Caco-2 (cell line): ENCODE measurements around the gene B3GALT4. TPM values are rescaled to one million over a fixed set of nuclear protein-coding genes. Genes with fewer than 3 reads are reported as not detected.
A peak's percentile ranks its signal among the peaks of the same experiment; 100 is the strongest.
"Not testable (repeated sequence)": the region's sequence is repeated elsewhere in the genome, so short reads cannot be mapped to it uniquely, and the experiment has no call there.

Experiments
- BruUV-seq: library from RNA; stranded (reverse); fragments of 400-500 nt; replicated peaks from 2 replicates; lab custom pipeline; 2021; lab: Mats Ljungman, UMichigan
- CTCF ChIA-PET: fragments of 300-600 bp; sonication (Branson Sonifier 250); formaldehyde crosslinking; loops from one replicate; lab custom pipeline; 2022; ENCODE audit warnings: antibody characterized with exemption; lab: Charles Lee
- POLR2A ChIA-PET: fragments of 300-600 bp; sonication (Branson Sonifier 250); formaldehyde crosslinking; loops from one replicate; lab custom pipeline; 2022; ENCODE audit warnings: antibody characterized with exemption; lab: Charles Lee
- DNase-seq, 2 experiments: peaks; one replicate each; pipeline versions ENCODE4 v3.0.0 to v3.0.0-alpha.2; 2020 to 2022
- H3K27me3 ChIP-seq: replicated peaks from 2 replicates; pipeline ENCODE4 v1.6.0; 2011; ENCODE audit warnings: low read length; ENCODE audit not compliant: control insufficient read depth, insufficient read depth
- H3K36me3 ChIP-seq: 2 replicates; pipeline ENCODE4 v1.5.1; 2011; ENCODE audit warnings: low read length; ENCODE audit not compliant: control insufficient read depth, insufficient read depth
- H3K4me1 ChIP-seq: fragments of 250-450 bp; sonication (Bioruptor Pico); 2 replicates; pipeline ENCODE4 v1.5.1; 2020; ENCODE audit warnings: mild to moderate bottlenecking
- H3K4me3 ChIP-seq: 2 replicates; pipeline ENCODE4 v1.5.1; 2011; ENCODE audit warnings: low read depth, mild to moderate bottlenecking, control low read depth, low read length
- H3K9me3 ChIP-seq: fragments of 250-450 bp; sonication (Bioruptor Pico); 2 replicates; pipeline ENCODE4 v1.5.1; 2020; ENCODE audit warnings: mild to moderate bottlenecking, moderate library complexity
- H3K27ac Mint-ChIP-seq: one replicate; pipeline ENCODE4 v1.8.0; 2022; ENCODE audit warnings: mixed read lengths; ENCODE audit not compliant: unreplicated experiment
- H3K27me3 Mint-ChIP-seq: one replicate; pipeline ENCODE4 v1.8.0; 2022; ENCODE audit warnings: mixed read lengths; ENCODE audit not compliant: insufficient read depth, unreplicated experiment
- H3K36me3 Mint-ChIP-seq: one replicate; pipeline ENCODE4 v1.8.0; 2022; ENCODE audit warnings: mild to moderate bottlenecking, mixed read lengths; ENCODE audit not compliant: insufficient read depth, unreplicated experiment
- H3K4me1 Mint-ChIP-seq: one replicate; pipeline ENCODE4 v1.8.0; 2022; ENCODE audit warnings: low read depth, mixed read lengths; ENCODE audit not compliant: unreplicated experiment
- H3K4me3 Mint-ChIP-seq: one replicate; pipeline ENCODE4 v1.8.0; 2022; ENCODE audit warnings: mild to moderate bottlenecking, moderate library complexity, mixed read lengths; ENCODE audit not compliant: unreplicated experiment
- H3K9me3 Mint-ChIP-seq: one replicate; pipeline ENCODE4 v1.8.0; 2022; ENCODE audit warnings: mixed read lengths; ENCODE audit not compliant: unreplicated experiment
- intact Hi-C: fragments of 100-400 bp; cut with micrococcal nuclease; formaldehyde crosslinking; loops from one replicate; pipeline ENCODE4 v1.10.0; 2022; ENCODE audit not compliant: unreplicated experiment
- total RNA-seq: library from RNA; stranded (reverse); gene quantifications from 2 replicates; pipeline ENCODE4 v1.2.3, GENCODE V29; 2022
- TF ChIP-seq, protein P1 (sequence below), 2 experiments: fragments of 200-600 bp in 1 of 2; IDR thresholded peaks; 1 replicate in 1 of 2; 2 replicates in 1 of 2; pipeline versions ENCODE4 v1.5.1 to v1.8.0; 2011 to 2022; ENCODE audit warnings: antibody characterized with exemption in 1 of 2, control low read depth in 1 of 2, inconsistent platforms in 1 of 2, low read depth in 1 of 2, low read length in 1 of 2, mild to moderate bottlenecking in 1 of 2, moderate library complexity in 1 of 2; ENCODE audit not compliant: insufficient read depth in 1 of 2, severe bottlenecking in 1 of 2, unreplicated experiment in 1 of 2

The B3GALT4 gene
- total RNA-seq, 1 experiment from 2014 or later, result 0.34 TPM

DNA sequence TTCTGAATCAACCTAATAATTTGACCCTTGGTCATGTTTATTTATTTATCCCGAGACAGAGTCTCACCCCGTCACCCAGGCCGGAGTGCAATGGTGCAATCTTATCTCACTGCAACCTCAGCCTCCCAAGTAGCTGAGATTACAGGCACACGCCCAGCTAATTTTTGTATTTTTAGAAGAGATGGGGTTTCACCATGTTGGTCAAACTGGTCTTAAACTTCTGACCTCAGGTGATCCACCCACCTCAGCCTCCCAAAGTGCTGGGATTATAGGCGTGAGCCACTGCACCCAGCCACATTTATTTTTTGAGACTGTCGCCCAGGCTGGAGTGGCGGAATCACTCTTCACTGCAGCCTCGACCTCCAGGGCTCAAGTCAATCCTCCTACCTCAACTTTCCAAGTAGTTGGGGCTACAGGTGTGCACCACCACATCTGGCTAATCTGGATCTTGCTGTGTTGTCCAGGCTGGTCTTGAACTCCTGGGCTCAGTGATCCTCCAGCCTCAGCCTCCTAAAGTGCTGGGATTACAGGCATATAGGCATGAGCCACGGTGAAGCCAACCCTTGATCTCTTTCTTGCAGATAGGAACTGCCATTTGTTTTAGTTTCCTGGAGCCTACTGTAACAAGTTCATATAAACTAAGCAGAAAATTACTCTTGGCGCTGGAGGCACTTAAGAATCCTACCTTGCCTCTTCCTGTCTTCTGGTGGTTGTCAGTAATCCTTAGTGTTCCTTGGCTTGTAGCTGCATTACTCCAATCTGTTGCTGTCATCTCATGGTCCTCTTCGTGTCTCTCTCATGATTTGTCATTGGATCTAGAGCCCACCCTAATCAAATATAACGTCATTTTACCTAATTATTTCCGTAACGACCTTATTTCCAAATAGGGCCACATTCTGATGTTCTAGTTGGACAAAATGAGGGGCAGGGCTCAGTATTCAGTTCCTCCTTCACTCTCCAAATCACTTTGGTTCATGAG is 2.7 kb upstream of the B3GALT4 start:
- Mint-ChIP-seq H3K4me3 (peak overlapping the region; percentile 95), H3K27me3 (no peaks in the 10 kb centered on the region), H3K27ac (peak overlapping the region; percentile 80), H3K36me3 (peaks cover 80% of the 10 kb centered on the region), H3K9me3 (no peaks in the 10 kb centered on the region), H3K4me1 (peaks cover 24% of the 10 kb centered on the region)
- ChIA-PET POLR2A (interaction anchor here (0.6 kb wide), 1 partner anchor 43 kb away, joined by 7 read pairs; no protein-coding TSS in a partner anchor), CTCF (no interaction called here)
- TF ChIP-seq, protein P1, sequence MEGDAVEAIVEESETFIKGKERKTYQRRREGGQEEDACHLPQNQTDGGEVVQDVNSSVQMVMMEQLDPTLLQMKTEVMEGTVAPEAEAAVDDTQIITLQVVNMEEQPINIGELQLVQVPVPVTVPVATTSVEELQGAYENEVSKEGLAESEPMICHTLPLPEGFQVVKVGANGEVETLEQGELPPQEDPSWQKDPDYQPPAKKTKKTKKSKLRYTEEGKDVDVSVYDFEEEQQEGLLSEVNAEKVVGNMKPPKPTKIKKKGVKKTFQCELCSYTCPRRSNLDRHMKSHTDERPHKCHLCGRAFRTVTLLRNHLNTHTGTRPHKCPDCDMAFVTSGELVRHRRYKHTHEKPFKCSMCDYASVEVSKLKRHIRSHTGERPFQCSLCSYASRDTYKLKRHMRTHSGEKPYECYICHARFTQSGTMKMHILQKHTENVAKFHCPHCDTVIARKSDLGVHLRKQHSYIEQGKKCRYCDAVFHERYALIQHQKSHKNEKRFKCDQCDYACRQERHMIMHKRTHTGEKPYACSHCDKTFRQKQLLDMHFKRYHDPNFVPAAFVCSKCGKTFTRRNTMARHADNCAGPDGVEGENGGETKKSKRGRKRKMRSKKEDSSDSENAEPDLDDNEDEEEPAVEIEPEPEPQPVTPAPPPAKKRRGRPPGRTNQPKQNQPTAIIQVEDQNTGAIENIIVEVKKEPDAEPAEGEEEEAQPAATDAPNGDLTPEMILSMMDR (IDR thresholded peaks at IDR 0.05; ENCODE audit: insufficient read depth in 1 of 2, low read depth in 1 of 2, low read length in 1 of 2, severe bottlenecking in 1 of 2, unreplicated experiment in 1 of 2), result no peak
- intact Hi-C loops, result no loop called here
- H3K9me3 ChIP-seq, result no peaks in the 10 kb centered on the region
- no TSS peak for BruUV-seq
- peaks cover 18% of the 10 kb centered on the region for H3K4me1 ChIP-seq
- H3K36me3 ChIP-seq, result peaks cover 9% of the 10 kb centered on the region
- H3K27me3 ChIP-seq, result no peaks in the 10 kb centered on the region
- 0 out of 2 replicates have a peak overlapping the region, but pooled peaks have one; percentile 6 for H3K4me3 ChIP-seq
- no peak for DNase-seq

DNA sequence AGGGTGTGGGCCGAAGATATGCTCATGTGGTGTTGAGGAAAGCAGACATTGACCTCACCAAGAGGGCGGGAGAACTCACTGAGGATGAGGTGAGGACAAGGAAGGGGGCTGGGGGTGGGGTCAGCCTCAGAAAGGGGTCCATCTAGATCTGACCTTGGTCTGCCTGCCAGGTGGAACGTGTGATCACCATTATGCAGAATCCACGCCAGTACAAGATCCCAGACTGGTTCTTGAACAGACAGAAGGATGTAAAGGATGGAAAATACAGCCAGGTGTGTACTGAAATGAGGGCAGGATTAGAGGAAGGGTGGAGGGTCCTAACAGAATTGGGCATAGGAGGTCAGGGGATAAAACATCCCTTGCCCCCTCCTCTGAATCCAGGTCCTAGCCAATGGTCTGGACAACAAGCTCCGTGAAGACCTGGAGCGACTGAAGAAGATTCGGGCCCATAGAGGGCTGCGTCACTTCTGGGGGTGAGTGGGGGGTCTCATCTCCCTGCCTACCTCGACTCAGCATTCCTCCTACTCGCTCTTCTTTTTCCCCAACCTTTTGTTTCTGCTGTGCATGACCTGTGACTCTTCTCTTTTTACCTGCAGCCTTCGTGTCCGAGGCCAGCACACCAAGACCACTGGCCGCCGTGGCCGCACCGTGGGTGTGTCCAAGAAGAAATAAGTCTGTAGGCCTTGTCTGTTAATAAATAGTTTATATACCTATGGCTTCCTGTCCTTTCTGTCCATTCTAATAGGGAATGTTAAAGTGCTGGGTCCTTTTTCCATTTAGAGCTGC is 935 bp upstream of the B3GALT4 start:
- BruUV-seq, intact Hi-C loops, H3K9me3 ChIP-seq, H3K27me3 ChIP-seq, H3K4me3 ChIP-seq, H3K9me3 Mint-ChIP-seq, H3K36me3 ChIP-seq, DNase-seq, H3K27me3 Mint-ChIP-seq: not testable (repeated sequence)
- Mint-ChIP-seq H3K4me3 (peak overlapping the region; percentile 56), H3K27ac (peak overlapping the region; percentile 18), H3K36me3 (peaks cover 95% of the 10 kb centered on the region), H3K4me1 (peaks cover 18% of the 10 kb centered on the region)
- H3K4me1 ChIP-seq, result peaks cover 18% of the 10 kb centered on the region
- ChIA-PET CTCF (interaction anchor here (0.6 kb wide), 1 partner anchor 236 kb away, joined by 6 read pairs; no protein-coding TSS in a partner anchor), POLR2A (interaction anchor here (3.0 kb wide), 1 partner anchor 13 kb away, joined by 10 read pairs; the partner anchor contains the start of genes PFDN6 and WDR46)

DNA sequence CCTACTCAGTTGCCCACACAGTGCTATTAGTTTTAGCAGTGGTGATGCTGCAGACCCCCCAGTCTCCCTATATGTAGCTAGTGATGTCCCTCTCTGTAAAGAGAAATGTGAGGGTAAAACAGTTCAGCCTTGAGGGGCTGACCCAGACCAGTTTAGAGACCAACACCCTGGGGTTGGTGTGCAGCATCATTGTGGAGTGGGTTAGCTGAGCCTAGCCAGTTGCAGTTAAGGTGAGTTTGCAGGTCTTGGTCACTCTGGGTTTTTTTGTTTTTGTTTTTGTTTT is 401 bp upstream of the B3GALT4 start:
- intact Hi-C loops, result no loop called here
- H3K36me3 Mint-ChIP-seq, result peaks cover 91% of the 10 kb centered on the region
- peaks cover 9% of the 10 kb centered on the region for H3K36me3 ChIP-seq
- H3K4me3 ChIP-seq, result no peak overlapping the region
- CTCF ChIA-PET, result interaction anchor here (0.6 to 1.9 kb wide), 2 partner anchors 12 to 236 kb away, joined by 6 to 8 read pairs; partner anchors contain the start of genes PFDN6 and WDR46
- TF ChIP-seq, protein P1 (IDR thresholded peaks at IDR 0.05; ENCODE audit: insufficient read depth in 1 of 2, low read depth in 1 of 2, low read length in 1 of 2, severe bottlenecking in 1 of 2, unreplicated experiment in 1 of 2), result no peak
- H3K4me1 Mint-ChIP-seq, result peaks cover 18% of the 10 kb centered on the region
- no peaks in the 10 kb centered on the region for H3K9me3 ChIP-seq
- no peaks in the 10 kb centered on the region for H3K27me3 Mint-ChIP-seq
- DNase-seq, result no peak
- peak overlapping the region; percentile 56 for H3K4me3 Mint-ChIP-seq
- H3K9me3 Mint-ChIP-seq, result no peaks in the 10 kb centered on the region
- H3K27ac Mint-ChIP-seq, result peak overlapping the region; percentile 18
- BruUV-seq, result no TSS peak
- peaks cover 18% of the 10 kb centered on the region for H3K4me1 ChIP-seq
- no peaks in the 10 kb centered on the region for H3K27me3 ChIP-seq
- POLR2A ChIA-PET, result interaction anchor here (3.0 kb wide), 1 partner anchor 13 kb away, joined by 10 read pairs; the partner anchor contains the start of genes PFDN6 and WDR46
